HG03342 (cell line): ENCODE data around the gene OR2L3.
"Not testable (repeated sequence)": the region's sequence is repeated elsewhere in the genome, so short reads cannot be mapped to it uniquely, and the experiment has no call there.

Experiments
- ATAC-seq: cut with Tn5 transposase; IDR thresholded peaks from one replicate; pipeline ENCODE4 v1.9.1; 2021; ENCODE audit warnings: mild to moderate bottlenecking, moderate library complexity; ENCODE audit not compliant: unreplicated experiment

Gene OR2L3, protein sequence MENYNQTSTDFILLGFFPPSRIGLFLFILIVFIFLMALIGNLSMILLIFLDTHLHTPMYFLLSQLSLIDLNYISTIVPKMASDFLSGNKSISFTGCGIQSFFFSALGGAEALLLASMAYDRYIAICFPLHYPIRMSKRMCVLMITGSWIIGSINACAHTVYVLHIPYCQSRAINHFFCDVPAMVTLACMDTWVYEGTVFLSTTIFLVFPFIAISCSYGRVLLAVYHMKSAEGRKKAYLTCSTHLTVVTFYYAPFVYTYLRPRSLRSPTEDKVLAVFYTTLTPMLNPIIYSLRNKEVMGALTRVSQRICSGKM

DNA sequence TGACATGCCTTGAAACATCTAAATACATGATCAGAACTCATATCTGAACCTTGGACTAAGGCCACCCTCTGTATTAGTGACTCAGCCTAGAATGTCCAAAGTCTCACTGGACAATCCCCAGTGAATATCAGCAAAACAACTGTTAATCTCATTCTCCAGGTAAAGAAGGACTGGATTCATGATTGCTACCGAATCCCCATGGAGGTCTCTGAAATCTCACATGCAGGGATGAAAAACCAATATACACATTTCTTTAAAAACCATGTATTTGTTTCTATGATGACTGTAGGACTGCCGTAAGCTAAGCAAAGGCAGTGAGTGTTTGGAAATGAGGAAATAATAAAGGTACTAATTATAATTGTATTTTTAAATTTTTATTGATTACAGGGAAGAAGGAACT lies at the start of gene OR2L3:
Gene OR2L3, plus strand, starts transcription at position 301 of the 400 bp plus-strand sequence. CDS start 13,846 bp downstream, outside the sequence.
- no peak for ATAC-seq

- no peak for ATAC-seq
Observed at GRCh38 chr1:247998811-247999210, 47.8 kb upstream of the OR2L3 start.

- ATAC-seq: no peak
Observed at GRCh38 chr1:248000169-248000568, 46.5 kb upstream of the OR2L3 start.

DNA sequence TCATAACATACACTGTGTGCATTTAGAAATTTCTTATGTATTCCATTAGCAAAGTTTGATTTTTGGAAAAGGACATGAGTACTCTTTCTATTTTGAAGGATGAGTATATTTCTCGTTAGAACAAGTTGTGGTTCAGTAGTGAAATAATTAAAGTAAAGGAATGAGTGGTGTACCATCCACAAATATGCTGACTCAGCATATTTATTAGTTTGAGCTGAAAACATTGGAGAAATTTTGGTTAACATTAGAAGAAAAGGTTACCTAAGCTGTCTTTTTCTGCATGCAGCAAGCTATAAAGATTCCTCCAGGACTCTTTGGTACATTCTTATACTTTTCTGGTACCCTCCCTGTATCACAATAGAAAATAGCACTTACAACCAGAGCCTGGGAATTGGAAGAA lies 38.9 kb upstream of the OR2L3 start:
- ATAC-seq: no peak

DNA sequence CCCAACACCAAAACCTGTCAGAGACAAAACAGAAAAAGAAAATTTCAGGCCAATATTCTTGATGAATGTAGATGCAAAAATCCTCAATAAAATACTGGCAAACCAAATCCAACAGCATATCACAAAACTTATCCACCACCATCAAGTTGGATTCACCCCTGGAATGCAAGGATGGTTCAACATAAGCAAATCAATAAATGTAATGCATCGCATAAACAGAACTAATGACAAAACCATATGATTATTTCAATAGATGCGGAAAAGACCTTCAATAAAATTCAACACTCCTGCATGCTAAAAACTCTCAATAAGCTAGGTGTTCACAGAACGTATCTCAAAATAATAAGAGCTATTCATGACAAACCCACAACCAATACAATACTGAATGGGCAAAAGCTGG lies 37.0 kb upstream of the OR2L3 start:
- no peak for ATAC-seq

GRCh38 chr1:248013229-248013710 lies 33.4 kb upstream of the OR2L3 start, which contains the start of gene OR2L5:
Gene OR2L5 (plus strand): TSS chr1:248013660. CDS start chr1:248021948, 8,288 bp downstream.
- no peak for ATAC-seq

DNA sequence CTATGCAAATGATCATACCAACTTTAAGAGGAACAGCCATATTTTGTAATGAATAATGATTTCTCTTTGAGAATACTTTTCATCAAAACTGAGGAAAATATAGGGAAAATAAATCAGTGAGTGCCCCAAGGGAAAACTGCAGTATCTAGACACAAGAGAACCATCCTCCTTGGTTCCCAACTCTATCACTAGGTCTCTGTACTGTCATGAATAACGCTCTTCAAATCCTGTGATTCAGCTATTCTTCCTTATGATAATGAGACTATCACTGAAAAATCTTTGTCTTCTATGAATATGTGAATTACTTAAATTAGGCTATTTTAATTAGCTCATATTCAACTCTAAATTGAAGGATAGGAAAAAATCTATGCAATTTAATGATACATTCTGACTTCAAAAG lies 30.8 kb upstream of the OR2L3 start:
- ATAC-seq: no peak

DNA sequence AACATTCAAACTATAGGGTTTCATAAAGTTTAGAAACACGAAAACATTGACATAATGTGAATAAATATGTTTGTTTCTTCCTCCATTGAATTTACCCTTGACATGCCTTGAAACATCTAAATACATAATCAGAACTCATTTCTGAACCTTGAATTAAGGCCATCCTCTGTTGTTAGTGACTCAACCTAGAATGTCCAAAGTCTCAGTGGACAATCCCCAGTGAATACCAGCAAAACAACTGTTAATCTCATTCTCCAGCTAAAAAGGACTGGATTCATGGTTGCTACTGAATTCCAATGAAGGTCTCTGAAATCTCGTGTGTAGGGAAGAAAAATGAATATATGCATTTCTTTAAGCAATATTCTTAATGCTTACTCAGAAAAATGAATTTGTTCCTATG lies 16.9 kb upstream of the OR2L3 start, which contains the start of gene OR2L2:
Gene OR2L2, plus strand, starts transcription at position 301 of the 400 bp plus-strand sequence. CDS start 8,198 bp downstream, outside the sequence.
- no peak for ATAC-seq

DNA sequence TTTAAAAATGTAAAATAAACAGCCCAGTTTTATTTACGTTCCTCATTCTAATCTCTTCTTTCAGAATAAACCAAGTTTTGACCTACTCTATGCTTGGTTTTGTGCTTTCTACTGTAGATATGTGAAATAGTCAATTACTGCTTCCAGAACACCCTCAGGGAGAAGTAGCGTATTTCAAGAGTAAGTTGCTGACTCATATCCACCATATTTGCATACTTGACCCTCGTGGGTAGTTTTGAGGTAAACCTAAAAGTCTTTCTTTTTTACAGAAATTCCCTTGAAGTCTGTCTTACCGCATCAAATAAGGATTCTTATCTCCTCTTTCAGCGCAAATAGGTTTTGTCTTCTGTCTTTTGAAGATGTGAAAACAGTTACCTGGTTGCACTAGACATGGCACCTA lies 1.4 kb upstream of the OR2L3 start:
- peak; percentile 64 for ATAC-seq

- no peak for ATAC-seq
Observed at GRCh38 chr1:248047008-248047407, 372 bp downstream of the OR2L3 start.

- no peak for ATAC-seq
Observed at GRCh38 chr1:248054671-248055070, 8.0 kb downstream of the OR2L3 start.

GRCh38 chr1:248055261-248055660 lies 8.6 kb downstream of the OR2L3 start:
- ATAC-seq: no peak

- no peak for ATAC-seq
Observed at GRCh38 chr1:248065071-248065470, 18.4 kb downstream of the OR2L3 start.

GRCh38 chr1:248065604-248066003 lies 19.0 kb downstream of the OR2L3 start:
- ATAC-seq: no peak

- not testable (repeated sequence) for ATAC-seq
Observed at GRCh38 chr1:248083864-248084263, 37.2 kb downstream of the OR2L3 start.

DNA sequence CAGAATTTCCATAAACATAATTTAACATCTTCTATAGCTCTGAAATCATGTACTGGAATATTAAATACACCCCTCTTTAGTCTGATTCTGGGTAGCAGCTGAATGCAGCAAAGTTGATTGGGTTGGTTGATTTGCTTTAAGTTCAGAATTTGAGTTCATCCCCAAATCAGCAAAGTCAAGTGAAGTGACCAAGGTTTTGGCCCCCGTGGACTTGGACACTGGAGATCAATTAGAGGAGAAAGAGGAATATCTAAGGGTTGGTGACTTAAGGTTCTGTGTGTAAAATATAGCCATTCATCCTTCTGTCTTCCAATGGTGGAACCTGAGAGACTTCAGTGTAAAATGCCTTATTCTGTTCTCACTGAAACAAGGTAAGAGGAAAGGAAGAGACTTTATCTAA lies 48.2 kb downstream of the OR2L3 start, which contains the start of gene OR2L13:
Gene OR2L13, plus strand, starts transcription at position 301 of the 400 bp plus-strand sequence. CDS start 4,192 bp downstream, outside the sequence.
- no peak for ATAC-seq

DNA sequence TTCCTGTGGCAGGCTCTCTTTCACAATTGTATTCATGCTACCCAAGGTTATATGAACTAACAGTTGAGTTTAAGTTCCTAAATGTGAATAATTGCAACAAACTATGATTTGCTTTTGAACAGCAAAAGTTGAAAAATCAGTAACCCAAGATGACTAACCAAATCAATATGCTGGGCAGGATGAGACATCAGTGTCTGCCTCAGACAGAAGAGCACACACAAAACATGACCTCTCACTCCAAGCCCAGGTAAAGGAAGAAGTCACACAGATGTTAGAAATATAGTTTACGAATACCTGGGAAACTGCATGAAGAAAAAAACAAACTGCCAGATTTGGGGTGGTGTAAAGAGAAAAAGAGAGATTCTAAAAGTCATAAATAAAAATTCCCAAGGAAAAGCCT lies 51.9 kb downstream of the OR2L3 start:
- no peak for ATAC-seq

DNA sequence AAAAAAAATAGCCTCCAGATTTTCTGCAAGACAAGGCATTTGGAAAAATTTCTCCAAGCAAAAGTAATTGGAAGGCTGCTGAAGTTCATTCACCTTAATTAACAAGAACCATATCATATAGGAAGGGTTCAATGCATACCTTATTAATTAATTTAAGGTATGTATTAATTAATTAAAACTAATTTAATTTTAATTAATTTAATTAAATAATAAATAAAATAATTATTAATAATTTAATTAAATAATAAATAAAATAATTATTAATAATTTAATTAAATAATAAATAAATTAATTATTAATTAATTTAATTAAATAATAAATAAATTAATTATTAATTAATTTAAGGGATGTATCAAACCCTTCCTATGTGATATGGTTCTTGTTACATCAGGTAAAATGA lies 56.2 kb downstream of the OR2L3 start:
- no peak for ATAC-seq

- no peak for ATAC-seq
Observed at GRCh38 chr1:248111157-248111556, 64.5 kb downstream of the OR2L3 start.
